Activated CD4-positive, alpha-beta T cell treated with anti-CD3 and anti-CD28 coated beads, Interleukin-10, Interleukin-2, amounts not matched to agents 100 ng/mL and 50 ng/mL, durations not matched to agents 16 hours and 8 hours (primary cell): Measurements from ENCODE around the gene MSI2.
A peak's percentile ranks its signal among the peaks of the same experiment; 100 is the strongest.

Source experiments
- DNase-seq: peaks from one replicate; pipeline ENCODE4 v3.0.0-alpha.2; 2020

MSI2 gene

DNA sequence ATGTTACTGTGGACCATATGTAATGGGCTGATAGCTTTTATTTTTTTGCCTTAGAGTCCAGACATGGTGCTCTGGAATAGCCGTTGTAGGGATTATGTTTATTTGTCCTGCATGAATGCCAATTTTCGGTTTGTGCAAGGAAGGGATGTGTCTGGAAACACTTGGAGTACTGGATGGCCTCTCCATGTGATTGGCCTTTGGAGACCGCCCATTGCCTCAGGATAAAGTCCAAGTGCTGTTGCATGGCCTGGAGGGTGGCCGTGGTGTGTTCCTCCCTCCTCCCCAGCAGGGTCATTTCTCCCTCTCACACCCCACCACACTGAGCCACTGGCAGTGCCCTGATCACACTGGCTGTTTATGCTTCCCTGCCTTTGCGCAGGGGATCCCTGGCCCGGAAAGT is 93.9 kb downstream of the MSI2 start:
- no peak for DNase-seq

DNA sequence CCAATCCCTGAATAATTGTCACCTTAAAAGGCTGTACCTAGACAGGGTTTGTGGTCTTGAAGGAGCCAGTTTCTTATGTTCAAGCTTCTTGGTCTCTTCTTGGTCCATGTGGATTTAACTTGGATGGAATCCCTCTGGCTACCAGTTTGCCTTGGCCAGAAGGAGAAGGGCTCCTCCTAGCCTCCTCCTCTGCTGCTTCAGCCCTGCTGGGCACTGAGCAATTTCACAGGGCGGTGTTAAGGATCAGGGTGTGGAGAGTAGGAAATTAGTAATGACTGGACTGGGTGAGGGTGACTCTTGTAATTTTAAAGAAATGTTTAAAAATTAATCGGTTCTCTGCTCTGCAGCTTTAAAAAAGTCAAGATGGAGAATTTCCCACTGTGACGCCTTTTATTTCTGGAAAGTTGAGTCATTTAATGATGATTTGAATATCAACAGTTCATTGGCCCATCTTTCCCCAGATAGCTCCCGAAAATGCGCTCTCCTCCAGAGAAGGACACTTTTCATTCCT is 96.4 kb downstream of the MSI2 start:
- DNase-seq: no peak

DNA sequence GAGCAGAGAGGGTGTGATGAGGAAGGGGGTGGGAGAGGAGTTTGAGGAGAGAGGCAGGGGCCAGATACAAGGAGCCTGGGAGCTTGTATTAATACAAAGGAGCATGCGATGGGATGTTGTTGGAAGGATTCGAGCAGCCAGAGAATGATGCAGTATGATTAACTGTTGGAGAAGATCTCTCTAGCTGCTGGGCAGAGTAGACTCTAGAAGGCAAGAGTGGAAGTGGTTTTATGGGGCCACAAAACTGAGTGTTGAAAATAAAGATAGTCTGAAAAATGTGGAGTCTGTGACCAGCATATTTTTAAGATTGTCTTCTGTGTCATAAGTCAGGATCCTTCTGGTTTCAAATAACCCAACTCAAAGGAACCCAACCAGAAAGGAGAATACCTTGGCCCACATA is 98.3 kb downstream of the MSI2 start:
- DNase-seq: no peak

DNA sequence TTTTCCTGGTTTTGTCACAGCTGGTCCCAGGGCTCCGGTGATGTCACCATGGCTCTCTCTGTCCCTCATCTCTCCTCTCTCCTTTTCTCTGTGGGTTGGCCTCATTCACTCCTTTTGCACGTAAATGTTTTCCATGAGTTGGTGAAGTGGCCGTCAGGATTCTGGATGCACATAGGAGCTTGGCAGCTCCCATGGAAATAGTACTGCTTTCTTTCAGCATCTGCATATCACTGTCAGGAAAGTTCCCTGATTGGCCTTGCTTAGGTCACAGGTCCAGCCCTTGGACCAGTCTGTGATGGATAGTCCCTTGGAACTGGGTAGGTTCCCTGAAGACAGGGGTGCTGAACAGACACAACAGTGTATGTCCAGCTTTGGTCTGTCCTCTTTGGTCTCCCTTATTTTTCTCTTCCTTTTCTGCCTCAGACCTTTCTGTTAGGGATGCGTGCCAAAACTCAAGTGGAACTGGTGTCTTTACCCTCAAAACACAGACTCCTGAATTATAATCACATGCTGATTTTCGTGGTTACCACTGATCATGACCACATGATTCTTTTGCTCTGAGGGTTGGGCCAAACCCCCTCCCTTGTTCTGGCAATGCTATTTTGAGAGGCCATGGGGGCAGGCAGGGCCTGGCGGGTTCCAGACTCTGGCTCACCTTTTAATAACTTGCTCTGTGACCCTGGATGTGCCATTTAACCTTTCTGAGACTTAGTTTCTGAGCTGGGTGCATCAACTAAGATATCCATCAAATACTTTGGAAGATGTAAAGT is 99.0 kb downstream of the MSI2 start:
- no peak for DNase-seq

DNA sequence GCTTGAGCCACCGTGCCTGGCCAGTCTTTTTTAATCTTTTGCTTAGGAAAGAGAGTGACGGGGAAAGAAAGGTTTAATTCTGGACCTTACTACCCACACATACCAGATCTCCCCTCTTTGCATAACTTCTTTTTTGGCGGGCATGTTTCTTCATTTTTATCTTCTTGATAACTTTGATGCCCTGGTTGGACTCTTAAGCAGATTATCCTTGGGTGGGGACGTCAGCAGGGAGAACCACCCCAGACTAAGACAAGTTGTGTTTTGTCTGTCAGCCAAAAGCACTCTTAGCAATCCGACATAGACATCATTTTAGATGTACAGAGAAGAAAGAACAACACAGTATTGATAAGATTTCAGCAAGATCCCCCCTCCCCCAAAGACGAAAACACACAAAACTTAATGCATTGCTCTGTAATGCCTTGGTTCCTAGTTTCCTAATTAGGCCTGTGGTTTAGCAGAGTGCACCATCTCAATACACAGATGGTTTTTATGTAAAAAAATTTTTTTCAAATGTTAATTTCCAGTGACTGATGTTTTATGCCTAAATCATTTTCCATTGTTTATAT is 99.9 kb downstream of the MSI2 start:
- no peak for DNase-seq

DNA sequence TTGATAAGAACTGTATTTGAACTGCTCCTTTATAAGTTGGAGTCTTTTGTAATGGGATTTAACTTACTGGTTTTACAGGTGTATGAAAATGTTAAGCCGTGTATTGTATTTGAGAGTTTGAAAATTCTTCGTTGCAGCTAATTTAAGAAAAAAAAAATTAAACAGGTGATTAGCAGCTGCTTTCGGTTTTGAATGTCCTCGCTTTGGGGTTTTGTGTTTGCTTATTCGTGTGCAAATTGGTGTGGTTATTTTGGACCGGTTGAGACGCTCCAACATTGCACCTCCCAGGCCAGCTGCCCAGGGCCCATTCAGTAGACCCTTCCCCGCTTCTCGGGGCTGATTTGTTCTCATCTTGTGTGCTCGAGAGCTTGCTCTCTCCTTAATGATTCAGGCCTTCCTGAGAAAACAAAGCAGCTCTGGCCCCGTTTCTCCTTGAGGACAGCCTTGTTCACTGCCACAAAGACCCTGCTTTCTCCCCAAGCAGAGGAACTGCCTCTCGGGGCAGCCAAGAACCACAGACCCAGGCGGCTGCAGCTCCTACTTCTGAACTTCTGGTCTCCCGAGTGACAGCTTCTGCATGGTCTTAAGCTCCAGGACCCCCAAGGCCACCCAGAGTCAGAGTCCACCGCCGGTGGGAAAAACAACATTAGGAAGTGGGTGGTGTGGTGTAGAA is 100.5 kb downstream of the MSI2 start:
- no peak for DNase-seq

DNA sequence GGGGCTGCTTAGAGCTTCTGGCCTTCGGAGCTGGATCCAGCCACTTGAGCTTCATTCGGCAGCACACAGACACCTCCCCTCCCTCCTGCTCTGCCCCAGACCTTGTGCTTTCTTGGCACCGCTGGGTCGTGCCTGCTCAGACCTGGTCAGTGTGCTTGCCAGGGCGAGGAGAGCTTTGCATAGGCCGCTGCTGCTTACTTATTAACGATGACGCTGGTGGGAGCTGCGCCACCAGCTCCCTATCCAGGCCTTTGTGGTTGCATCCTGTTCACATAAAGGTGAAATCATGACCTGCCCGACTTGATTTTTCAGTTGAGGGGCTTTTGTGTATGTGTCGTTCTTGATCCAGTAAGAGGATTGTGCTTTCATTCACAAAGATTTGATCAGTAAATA is 101.1 kb downstream of the MSI2 start:
- DNase-seq: no peak

DNA sequence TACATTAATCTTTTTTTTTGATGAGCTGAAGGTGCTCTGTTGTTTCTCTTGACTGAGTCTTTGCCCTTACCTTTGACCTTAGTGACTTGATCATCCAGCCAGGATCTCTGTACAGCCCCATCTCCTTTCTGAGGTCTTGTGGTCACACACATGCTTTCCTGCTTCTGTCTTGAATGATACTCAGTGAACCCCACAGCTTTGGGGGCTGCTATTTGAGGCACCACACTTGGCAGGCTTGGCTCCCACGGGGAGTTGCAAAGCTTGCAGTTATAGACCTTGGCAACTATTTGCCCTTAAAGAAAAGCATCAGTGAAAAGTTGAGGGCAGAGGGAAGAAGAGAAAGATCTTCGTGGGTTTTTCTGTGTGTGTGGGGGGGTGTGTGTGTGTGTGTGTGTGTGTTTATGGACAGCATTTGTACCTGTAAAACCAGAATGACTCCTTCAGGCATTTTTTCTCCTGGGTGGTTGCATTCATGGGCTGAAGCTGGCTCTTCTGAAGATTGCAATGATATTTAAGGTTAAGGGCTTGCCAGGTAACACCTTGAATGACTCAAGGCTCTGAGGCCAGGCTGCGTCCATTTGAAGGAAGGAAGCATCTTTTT is 101.6 kb downstream of the MSI2 start:
- peak; percentile 7 for DNase-seq

DNA sequence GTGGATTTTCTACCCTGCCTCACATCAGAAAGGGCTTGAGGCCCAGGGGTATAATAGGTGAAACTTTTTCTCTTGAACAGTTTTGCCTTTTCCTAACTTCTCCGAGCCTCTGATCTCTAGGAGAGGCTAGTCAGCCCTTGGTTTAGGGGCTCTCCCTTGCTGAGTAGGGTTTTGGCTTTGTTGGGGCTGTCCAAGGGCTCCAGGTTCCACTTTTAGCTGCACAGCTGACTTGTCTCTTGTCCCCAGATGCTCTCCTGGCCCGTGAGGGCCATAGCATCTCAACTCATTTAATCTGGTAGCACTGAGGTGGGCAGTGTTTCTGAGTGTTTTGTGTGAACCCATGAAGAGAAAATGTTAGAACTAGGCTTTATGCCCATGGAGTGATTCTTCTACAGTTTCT is 103.9 kb downstream of the MSI2 start:
- DNase-seq: no peak

DNA sequence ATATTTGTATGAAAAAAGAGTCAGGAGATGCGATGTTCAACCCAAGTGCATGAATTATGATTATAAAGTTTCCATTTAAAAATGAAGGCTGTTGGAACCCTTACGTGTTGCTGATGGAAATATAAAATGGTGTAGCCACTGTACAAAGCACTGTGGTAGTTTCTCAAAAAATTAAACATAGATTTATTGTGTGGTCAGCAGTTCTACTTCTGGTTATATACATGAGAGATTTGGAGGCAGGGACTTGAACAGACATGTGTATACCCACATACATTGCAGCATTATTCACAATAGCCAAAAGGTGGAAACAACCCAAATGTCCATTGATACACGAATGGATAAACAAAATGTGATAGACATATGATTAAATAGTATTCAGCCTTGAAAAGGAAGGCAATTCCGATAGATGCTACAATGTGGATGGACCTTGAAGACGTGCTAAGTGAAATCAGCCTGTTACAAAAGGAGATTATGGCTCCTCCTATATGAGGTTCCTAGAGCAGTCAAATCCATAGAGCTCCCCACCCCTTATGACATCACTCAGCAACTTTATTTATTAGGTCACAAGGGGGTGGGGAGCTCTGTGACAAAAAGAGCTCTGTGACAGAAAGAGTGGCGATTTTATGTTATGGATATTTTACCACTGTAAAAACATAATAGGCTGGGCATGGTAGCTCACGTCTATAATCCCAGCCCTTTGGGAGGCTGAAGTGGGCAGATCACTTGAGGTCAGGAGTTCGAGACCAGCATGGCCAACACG is 106.7 kb downstream of the MSI2 start:
- no peak for DNase-seq

DNA sequence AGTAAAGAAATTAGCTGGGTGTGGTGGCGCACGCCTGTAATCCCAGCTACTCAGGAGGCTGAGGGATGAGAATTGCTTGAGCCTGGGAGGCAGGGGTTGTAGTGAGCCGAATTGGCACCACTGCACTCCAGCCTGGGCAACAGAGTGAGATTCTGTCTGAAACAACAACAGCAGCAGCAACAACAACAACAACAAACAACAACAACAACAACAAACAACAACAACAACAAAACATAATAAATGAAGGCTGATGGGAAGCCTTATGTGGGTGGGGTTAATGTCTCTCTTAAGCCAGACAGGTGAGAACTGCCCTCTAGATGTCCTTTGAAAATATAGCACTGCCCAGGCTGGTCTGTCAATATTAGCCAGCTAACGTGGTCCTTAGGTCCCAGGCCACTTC is 107.3 kb downstream of the MSI2 start:
- no peak for DNase-seq

DNA sequence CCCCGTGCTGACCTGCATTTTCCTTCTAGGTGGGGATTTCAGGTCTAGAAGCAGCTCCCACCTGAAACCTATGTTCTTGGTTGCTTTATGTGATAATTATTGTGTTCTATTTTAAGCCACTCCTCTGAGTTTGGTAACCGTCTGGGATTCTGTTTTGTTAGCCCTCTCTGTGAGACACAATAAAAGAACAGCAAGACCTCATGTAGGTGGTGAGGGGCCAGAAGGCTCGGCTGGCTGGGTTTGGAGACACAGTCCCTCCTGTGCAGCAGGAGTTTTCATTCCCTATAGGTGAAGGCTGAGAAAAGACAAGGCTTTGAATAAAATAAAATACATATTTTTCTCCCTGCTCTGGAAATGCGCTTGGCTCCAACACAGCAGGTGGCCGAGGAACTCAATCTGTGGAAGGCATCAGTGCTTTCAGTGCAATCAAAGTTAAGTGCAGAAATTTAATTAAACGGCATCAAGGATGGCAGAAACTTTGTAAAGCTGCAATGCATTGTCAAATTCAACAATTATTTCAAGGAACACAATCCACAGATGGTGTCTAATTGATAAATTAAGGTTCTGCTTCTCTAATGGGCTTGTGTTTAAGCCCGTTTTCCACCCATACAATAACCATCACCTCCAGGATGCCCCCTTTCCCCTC is 107.8 kb downstream of the MSI2 start:
- no peak for DNase-seq

DNA sequence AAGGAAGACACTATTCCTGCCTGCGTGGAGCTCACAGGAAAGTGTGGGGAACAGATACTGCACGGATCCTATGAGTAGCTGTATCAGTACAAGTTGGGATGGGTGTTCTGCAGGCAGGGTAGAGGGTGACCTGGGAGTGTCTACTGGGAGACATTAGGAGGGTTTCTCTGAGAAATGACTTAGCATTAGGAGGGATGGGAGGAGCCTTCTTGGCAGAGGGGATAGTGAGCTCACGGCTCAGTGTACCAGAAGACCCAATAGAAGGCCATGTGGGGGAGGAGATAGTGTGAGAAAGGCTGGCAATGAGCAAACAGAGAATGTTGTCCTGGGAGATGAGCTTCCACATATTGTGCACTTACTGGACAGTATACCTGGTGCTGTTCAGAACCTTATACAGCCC is 109.1 kb downstream of the MSI2 start:
- no peak for DNase-seq

DNA sequence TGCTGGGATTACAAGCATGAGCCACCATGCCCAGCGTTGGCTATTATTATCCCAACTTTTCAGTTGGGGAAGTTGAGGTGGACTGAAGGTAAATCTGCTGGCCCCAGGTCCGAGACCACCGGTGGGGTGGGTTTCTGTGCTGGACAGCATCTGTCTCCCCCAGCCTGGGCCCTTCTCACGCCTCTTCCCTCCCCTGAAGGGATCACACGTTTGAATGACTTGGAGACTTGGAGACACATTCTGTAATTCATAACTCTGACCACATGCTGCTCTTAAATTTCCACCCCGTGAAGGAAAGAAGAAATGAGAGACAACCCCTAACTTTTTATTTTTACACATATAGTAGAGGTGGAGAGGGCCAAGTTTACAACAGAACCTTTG is 109.8 kb downstream of the MSI2 start:
- DNase-seq: no peak

DNA sequence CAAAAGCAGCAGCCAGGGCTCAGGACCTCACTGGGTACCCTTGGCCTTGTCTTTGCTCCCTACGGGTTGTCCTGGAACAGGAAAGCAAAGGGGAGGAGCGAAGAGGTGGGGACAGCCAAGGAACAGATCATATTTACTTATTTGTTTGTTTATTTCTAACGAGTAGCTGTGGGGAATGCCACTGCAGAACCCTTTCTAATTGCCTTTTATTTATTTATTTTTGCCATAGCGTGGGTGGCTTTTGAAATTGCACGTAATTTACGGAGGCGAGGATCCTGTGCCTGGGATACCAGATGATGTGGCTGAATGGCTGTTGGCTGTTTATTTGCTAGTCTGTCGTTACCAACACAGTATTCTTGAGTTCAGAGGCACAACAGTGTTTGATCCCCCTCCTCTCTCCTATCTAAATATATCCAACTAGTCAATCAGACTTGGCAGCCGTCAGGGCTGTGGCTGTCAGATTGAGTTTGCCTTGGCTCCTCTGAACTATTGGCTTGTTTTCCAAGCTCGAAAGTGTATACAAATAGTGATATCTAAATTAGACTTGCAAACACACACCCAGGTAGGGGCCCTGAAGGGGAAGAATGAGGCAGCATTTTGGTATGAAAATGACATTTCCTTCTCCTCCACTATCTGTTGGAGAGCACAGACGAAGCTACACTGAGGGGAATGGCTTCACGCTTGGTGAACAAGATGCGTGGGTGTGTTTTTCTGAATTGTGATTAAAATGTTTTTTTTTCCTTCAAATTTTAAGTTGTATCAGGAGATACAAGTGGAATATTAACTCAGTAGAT is 110.4 kb downstream of the MSI2 start:
- DNase-seq: no peak

DNA sequence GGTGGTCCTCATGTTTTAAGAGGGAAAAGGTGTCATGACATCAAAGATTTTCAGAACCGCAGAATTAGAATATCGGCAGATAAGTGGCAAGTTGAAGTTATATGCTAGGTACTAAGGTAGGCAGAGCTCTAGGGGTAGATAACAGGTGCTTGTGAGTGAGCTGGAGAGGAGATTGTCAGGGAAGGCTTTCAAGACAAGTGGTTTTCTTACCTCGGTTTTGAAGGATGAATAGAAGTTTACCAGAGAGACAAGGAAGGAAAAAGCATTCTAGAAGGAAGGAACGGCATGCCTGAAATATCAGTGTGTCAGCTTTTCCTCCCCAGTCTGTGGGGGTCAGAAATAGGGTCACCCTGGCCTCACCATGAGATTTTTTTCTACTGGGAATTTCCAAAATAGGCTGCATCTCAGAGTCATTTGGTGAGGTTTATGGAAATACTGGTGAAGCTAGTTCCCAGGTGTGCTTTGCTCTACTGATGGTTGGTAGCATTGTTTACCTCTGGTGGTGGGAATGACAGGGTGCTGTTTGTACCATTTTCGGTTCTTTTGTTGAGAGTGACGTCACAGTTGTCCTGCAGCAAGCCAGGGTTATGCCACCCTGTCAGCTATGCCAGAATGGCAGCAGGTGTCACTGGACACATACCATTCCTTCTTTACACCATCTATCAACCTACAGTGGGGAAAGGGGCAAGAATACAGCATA is 112.5 kb downstream of the MSI2 start:
- DNase-seq: peak; percentile 7

DNA sequence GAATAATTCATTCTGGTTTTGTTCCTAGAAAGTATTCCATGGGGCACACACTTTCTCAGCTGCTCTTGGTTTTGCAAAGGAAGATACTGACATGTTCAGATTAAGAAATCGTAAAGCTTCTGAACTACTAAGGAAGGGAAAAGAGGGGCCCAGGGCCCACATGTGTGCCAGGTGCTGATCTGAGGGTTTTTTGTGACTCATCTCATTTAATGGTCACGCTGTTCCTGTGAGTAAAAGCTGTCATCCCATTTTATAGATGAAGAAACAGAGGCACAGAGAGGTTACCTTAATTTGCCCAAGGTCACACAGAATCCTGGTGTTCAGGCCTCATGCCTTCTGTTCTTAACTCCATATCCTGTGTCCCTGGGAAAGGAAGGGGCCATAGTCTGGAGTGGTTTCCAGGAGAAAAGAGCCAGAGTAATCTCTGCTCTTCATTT is 113.2 kb downstream of the MSI2 start:
- DNase-seq: peak; percentile 49

DNA sequence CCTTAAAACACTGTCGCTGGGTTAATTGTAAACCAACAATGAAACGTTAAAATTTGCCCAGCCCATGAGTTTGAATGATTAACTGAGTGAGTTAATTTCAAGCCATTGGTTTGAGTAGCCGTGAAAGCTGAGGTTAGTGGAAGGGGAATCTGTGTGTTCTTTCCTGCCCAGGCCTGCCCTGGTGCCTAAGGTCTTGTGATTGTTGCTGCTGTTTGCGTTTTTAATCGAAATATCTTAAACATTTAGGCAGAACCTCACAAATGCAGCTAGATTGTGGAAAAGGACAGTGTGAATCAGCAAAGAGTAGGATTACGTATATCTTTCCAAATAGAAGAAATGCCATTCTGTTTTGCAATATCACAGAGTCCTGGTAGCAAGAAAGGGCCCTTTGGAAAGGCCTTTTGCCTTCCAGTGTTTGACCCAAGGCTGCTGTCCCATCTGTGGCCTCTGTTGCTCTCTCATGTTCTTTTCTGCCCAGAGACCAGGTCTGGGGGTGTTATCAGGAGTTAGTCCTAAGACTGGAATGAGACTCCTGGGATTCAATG is 113.8 kb downstream of the MSI2 start:
- peak; percentile 4 for DNase-seq

DNA sequence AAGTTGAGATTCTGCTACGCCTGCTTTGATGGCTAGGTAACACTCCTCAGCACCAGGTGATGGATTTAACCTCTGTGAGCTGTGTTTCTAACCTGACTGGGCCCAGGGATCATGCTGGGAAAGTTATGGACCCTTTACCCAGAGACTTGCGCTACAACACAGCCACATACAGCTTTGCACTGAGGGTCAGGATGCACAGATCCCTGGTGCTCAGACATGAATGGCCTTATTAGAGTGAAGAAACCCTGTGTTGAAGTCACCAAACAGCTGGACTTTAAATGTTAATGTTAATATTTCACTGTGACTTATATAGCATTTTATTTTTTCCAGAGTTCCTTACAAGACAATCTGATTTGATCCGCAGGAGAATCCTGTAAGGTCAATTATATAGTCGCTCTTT is 114.3 kb downstream of the MSI2 start:
- no peak for DNase-seq

DNA sequence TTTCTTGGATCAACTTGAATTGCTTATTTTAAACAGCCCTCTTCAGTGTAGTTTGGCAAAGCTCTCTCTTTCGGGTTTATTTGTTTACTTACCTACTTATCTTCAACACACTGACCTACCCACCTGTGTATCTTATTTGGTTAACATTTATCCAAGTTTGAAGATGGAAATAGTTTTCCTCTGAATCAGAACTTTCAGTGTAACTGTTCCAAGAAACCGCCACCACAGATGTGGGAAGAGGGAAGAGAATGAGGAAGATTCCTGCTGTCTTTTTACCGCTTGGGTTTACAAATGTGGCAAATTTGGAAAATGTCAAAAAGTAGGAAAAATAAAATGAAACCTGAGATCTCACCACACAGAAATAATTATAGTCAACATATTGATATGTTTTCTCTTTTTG is 115.8 kb downstream of the MSI2 start:
- no peak for DNase-seq

DNA sequence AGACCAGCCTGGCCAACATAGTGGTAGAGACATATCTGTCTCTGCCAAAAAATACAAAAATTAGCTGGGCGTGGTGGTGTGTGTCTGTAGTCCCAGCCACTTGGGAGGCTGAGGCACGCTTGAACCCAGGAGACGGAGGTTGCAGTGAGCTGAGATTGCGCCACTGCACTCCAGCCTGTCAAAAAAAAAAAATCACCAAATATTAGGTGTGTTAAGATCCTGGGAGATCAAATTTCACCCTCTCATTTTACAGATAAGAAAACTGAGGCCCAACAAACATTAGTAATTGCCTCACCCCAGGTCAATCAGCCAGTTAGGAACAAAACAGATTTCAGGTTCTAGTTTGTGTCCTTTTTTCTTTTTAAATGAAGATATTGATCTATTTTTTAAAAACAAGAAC is 116.7 kb downstream of the MSI2 start:
- DNase-seq: no peak
